OCI-LY1 (cell line): ENCODE data around the gene ADAMTS17.

ENCODE experiments used
- CTCF ChIP-seq: fragments of 200-600 bp; sonication (generic), shearing (Covaris generic); IDR thresholded peaks from 2 replicates; pipeline ENCODE4 v1.5.1; 2017; ENCODE audit warnings: mild to moderate bottlenecking, antibody characterized with exemption, low read length, moderate library complexity, mixed read lengths
- EZH2 ChIP-seq: fragments of 200-600 bp; sonication (generic), shearing (Covaris generic); IDR thresholded peaks from 2 replicates; pipeline ENCODE4 v1.8.0; 2017; ENCODE audit warnings: borderline replicate concordance, mixed run types, mild to moderate bottlenecking, antibody characterized with exemption, low read length, moderate library complexity, mixed read lengths

GRCh38 chr15:99976811-99977271 lies 364.9 kb downstream of the ADAMTS17 start:
- TF ChIP-seq EZH2 (no peak), CTCF (no peak)
